Measurements from ENCODE around the gene P3H1.
A peak's percentile ranks its signal among the peaks of the same experiment; 100 is the strongest.
"Not testable (repeated sequence)": the region's sequence is repeated elsewhere in the genome, so short reads cannot be mapped to it uniquely, and the experiment has no call there.

The P3H1 gene

GRCh38 chr1:42734201-42735035 is 32.4 kb downstream of the P3H1 start:
- no peak for TF ChIP-seq ZFX (IDR thresholded peaks at IDR 0.05)
- no peak for TF ChIP-seq CTCF (conservative IDR thresholded peaks at IDR 0.05)
- H3K27ac ChIP-seq, result no peak overlapping the region

- no peak overlapping the region for H3K27ac ChIP-seq
- no peak for TF ChIP-seq ZFX (IDR thresholded peaks at IDR 0.05)
- no peak for TF ChIP-seq CTCF (conservative IDR thresholded peaks at IDR 0.05)
These were observed 33.2 kb downstream of the P3H1 start for GRCh38 chr1:42733415-42734200.

- H3K27ac ChIP-seq, result no peak overlapping the region
- no peak for TF ChIP-seq ZFX (IDR thresholded peaks at IDR 0.05)
- no peak for TF ChIP-seq CTCF (conservative IDR thresholded peaks at IDR 0.05)
These were observed 34.6 kb downstream of the P3H1 start for GRCh38 chr1:42732126-42732680.

- H3K27ac ChIP-seq, result no peak overlapping the region
- TF ChIP-seq ZFX (IDR thresholded peaks at IDR 0.05), result no peak
- no peak for TF ChIP-seq CTCF (conservative IDR thresholded peaks at IDR 0.05)
These were observed 35.2 kb downstream of the P3H1 start for GRCh38 chr1:42731585-42731984.

- H3K27ac ChIP-seq, result no peak overlapping the region
These were observed 35.8 kb downstream of the P3H1 start for GRCh38 chr1:42730988-42731387.

GRCh38 chr1:42730002-42730401 is 36.8 kb downstream of the P3H1 start:
- TF ChIP-seq CTCF (conservative IDR thresholded peaks at IDR 0.05) (no peak), ZFX (IDR thresholded peaks at IDR 0.05) (no peak)
- H3K27ac ChIP-seq, result no peak overlapping the region

More at GRCh38 chr1:42730988-42731387, 35.8 kb downstream of the P3H1 start:
- TF ChIP-seq ZFX (IDR thresholded peaks at IDR 0.05), result no peak
- TF ChIP-seq CTCF (conservative IDR thresholded peaks at IDR 0.05), result peak; percentile 62

- not testable (repeated sequence) for H3K27ac ChIP-seq
These were observed 41.0 kb downstream of the P3H1 start for GRCh38 chr1:42725820-42726219.
